NCI-H2107 treated with DMSO at 0.1 percent for 48 hours (cell line): ENCODE results near the gene TRPC5OS.

Experiments
- DNase-seq: peaks from one replicate; lab custom pipeline; 2025; ENCODE audit not compliant: unreplicated experiment; lab: John Stamatoyannopoulos, UW

TRPC5OS gene

GRCh38 chrX:111892375-111892774 lies 16.4 kb downstream of the TRPC5OS start:
- no peak for DNase-seq

DNA sequence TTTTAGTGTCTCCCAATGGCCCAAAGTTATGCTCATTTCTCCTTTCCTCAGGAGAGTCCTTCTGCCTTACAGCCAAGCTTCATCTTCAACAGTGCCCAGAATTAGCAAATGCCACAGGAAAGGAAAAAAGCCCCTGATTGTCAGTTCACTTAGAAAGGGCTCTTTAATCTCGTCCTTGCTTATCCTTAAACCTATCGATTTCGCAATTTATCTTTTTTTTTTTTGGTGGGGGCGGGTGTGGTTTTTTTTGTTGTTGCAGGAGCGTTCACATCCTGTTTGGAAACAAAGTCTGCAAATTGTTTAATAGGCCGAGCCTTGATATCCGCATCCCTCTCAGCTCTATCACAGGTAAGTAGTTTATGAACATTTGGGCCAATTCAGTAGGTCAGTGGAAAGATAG lies 20.2 kb downstream of the TRPC5OS start:
- DNase-seq = no peak

DNA sequence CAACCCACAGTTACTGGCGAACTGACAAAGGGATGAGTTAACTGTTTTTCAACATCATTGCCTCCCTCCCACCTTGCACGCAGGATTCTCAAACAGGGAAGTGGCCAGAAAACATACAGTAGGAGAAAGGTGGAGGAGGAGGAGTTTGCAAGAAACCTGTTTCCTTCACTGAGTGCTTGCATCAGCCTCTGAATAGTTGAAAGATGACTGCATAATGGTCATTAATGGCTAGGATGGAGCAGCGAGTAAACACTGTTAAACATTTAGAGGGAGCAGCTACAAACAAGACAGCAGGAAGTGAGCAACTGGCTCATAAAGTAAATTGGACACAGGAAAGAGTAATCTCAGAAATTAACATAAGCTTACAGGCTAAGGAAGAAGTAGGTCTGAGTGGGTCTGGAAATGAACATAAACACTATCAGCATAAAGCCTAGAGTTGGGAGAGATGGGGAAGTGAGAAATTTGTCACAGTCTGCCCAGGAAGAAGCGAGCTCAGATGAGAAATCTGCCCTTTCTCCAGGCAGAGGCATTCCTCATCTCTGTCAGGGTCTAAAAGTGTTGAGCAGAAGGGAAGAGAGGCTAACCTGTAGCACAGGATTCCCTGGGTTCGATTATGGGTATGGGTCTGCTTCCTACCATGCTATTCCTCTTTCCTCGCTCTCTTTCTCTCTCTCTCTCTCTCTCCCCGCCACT lies 38.6 kb downstream of the TRPC5OS start:
- DNase-seq = no peak

DNA sequence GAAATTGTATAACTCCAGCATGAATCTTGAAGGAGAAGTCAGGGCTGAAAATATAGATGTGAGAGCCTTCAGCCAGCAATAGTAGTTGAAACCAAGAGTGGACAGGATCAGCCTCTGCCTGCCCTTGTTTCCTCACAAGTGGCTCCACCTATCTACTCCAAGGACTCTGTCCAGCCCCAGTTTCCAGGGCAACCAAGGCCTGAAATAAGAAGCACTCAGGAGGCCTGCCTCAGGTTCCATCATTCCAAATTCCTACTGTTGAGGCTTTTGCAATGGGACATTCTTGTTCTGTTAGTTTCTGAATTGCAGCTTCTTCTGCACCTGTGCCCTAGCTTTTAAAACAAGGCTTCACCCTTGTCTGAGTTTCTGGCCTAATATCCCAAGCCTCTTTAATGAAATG lies 41.6 kb downstream of the TRPC5OS start:
- DNase-seq = no peak

DNA sequence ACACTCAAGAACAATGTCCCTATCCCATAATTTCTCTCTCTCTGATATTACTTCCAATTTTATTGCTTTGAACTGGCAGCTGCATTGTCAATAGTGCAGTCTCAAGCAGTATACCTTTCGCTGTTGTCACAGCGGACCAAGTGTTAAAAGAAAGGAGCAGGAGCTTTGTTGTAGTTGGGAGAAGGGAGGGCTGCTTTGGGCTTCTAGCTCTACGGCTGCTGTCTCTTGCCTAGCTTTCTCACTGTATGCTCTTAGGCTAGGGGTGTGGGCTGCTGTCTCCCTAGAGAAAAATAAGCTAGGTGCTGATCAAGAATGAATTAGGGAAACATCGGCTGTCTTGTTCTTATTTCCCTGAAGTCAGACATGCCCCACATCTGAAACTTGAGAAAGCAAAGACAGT lies 52.5 kb downstream of the TRPC5OS start:
- no peak for DNase-seq
